ENCODE data around the gene TSPAN7.

TSPAN7 gene

DNA sequence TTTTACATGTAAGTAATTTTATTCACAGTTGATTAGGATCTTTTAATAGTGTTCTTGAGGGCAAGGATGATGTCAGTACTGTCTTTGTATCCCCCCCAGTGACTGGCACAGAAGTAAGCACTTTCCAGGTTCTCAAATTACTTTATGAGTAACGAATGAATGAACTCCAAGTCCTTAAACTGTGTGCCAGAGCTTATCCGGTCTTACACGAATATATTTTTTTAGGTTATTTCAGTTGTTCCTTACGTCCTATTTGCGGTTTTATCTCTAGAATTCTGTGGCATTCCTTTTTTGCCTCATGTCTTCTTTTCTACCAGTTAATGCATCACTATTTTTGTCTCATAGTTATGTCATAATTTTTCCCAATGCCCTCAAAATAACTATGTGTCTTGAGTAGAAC lies 133.1 kb downstream of the TSPAN7 start:
- no peak for DNase-seq

DNA sequence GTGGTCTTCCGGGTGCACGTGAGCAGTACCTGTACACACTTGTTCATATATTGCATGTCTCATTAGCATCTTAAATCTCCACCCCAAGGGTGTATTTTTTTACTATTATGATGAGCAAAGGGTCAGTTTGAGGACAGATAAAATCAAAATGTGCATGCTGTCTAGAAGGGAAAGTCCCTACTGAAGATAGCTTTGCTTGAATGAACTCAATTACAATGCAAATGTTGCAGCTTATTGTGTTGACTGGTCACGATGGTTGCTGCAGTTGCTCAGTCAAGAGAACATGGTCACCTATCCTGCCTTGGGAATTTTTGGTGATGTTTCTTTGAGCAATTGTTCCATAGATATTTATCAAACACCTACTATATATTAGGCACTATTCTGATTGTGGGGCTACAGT lies 136.1 kb downstream of the TSPAN7 start:
- DNase-seq, result no peak

DNA sequence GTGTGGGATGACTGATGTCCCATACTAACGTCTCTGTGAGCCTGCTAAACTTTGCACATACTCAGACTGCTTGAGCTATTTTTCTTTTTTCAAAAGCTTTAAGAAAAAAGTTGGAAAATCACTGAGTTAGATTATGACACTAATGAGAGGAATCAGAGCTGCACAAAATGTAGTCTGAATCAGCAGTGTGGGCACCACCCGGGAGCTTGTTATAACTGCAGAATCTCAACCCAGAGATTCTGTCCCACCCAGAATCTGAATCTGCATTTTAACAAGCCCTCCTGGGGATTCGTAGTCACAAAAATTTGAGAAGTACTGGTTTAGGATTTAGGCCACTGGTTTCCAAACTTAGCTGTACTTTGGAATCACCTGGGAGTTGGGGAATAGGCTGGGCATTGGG lies 137.8 kb downstream of the TSPAN7 start:
- no peak for DNase-seq

DNA sequence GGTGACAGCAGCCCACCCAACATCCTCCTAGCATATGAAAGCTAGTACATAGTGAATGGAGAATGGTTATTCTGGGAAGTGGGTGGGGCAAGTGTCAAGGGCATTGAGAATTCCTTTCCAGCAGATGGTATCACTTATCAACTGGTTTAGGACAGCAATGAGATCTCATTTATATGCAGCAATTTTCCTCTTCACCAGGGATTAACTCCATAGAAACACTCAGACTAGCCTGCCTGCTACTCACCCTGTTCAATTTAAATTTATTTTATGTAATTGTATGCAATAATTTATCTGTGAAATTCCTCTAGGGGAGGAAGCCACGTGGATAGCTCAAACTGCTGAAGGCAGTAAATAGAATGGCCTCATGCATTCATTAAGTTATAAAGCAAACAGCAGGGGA lies 138.4 kb downstream of the TSPAN7 start:
- DNase-seq, result no peak

DNA sequence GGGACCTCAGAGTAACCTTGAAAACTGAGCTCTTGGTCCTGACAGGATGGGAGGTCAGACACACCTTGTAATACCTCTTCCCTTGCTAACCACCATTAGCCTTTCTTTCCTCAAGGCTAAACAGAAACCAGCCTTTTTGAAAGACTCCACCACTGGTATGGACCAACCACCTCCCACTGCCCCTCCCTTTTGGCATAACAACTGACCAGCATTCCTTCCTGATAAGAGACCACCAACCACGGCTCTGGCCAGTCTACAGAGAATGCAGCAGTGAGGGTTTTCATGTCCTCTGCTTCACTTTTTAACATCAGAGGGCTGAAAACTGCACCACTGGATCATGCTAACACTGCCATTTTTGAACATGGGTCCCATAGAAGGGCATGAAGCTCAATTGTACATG lies 139.7 kb downstream of the TSPAN7 start:
- no peak for DNase-seq

DNA sequence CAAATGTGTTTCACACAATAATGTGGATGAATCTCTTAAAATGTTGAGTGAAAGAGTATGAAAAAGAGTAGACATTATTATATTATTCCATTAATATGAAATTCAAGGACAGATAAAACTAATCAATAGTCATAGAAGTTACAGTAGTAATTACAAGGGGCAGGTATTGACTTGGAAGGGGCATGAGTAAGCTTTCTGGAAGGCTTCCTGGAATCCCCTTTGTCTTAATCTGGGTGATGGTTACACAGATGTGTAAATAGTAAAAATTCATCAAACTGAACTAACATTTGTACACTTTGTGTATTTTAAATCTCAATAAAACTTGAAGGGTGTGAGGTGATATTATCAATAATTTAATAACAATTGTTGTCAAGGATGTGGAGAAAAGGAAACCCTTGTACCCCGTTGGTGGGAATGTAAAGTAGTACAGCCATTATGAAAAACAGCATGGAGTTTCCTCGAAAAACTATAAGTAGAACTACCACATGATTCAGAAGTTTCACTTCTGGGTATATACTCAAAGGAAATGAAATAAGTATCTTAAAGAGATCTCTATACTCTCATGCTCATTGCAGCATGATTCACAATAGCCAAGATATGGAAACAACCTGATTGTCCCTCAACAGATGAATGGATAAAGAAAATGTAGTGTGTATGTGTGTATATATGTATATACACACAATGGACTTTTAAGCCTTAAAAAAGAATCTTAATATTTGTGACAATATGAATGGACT lies 143.0 kb downstream of the TSPAN7 start:
- no peak for DNase-seq

DNA sequence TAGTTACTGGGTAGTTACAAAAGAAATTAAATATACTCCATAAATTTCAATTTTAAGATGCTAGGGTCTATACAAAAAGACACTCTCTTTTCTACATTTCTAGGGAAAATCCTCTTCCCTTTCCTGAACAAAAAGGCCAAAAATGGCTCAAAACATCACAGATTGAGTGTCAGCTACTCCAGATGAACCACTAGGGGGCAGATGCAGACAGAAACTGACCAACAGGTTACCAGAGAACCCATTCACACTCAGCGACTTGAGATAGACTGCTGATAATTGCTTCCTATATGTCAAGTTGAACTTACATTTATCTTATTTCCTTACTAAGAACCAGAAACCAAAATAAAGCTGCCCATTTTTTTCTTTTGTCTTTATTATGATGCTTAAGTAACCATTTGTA lies 156.5 kb downstream of the TSPAN7 start:
- DNase-seq, result peak; percentile 28 to 29

DNA sequence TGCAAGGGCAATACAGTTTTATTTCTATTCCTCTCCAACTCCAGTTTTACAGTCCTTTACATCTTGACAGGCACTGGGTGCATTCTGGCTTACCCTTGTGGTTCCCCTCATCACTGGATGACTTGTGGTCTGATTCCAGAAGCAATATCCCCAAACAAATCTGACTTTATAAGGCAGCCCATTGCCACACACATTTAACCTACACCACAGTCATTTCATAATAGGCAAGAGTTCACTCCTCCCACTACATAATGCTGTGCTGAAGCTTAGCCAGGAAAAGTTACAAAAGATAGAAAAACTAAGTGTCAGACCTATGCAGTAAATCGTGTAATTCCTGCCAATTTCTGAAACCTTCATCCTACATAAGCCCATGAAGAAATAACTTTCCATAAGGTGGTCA lies 157.0 kb downstream of the TSPAN7 start:
- DNase-seq, result no peak

DNA sequence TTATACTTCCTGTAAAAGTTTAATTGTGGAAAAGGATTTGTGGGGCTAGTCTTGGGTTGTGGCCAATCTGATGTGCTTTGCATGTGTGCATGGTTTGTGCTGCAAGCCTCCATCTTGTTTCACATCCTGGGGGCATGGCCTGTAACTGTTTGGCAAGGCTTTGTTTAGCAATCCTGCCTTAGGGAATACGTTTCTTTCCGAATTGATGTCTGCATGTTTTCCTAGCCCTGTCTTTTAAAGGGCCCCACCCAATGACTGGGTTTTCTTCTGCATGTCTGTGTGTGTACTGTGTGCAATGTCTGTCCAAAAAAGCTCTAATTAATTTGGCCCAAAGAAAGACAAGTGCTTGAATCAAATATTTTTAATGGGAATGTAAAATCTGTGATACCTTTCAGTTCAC lies 165.3 kb downstream of the TSPAN7 start:
- DNase-seq, result no peak

DNA sequence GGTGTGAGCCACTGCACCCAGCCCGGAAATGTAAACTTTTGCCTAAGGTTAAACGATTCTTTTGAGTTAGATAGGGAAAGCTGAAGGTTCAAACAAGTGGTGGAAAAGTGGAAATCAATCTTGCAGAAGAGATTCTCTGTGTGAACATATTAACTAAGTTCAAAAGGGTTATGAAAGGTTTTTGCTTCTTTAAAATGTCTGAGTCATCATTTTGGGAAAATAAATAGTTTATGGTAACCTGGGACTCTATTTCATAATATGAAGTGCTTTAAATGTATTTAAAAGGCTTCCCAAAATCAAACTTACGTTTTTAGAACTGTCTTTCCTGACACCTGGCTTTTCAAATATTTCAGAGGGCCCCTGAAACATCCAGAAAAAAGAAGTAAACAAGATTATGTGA lies 166.3 kb downstream of the TSPAN7 start:
- no peak for DNase-seq

DNA sequence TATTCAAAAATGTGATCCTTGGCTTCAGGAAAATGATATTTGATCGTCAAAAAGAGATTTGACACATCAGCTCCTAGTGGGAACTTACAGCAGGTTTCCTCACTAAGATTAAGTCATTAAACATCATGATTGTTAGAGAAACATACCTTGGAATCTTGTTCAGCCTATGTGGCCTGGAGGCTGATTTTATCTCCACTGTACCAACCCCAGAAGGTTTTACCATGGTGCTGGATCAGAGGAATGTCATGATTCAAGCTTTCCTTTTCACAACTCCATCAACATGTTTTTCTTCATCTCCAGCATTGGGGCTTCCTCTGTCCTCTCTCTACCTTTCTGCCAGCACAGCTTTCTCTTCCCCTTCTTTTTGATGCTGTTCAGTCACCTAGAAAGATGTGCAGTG lies 171.5 kb downstream of the TSPAN7 start:
- no peak for DNase-seq

Measured in Kasumi-1 (cell line).